Measurements from ENCODE around the gene UTF1. TPM values are rescaled to one million over a fixed set of nuclear protein-coding genes. Genes with fewer than 3 reads are reported as not detected.

The UTF1 gene
- total and polyA plus RNA-seq, 2 experiments from 2014 or later = 12.2 to 51.4 TPM

DNA sequence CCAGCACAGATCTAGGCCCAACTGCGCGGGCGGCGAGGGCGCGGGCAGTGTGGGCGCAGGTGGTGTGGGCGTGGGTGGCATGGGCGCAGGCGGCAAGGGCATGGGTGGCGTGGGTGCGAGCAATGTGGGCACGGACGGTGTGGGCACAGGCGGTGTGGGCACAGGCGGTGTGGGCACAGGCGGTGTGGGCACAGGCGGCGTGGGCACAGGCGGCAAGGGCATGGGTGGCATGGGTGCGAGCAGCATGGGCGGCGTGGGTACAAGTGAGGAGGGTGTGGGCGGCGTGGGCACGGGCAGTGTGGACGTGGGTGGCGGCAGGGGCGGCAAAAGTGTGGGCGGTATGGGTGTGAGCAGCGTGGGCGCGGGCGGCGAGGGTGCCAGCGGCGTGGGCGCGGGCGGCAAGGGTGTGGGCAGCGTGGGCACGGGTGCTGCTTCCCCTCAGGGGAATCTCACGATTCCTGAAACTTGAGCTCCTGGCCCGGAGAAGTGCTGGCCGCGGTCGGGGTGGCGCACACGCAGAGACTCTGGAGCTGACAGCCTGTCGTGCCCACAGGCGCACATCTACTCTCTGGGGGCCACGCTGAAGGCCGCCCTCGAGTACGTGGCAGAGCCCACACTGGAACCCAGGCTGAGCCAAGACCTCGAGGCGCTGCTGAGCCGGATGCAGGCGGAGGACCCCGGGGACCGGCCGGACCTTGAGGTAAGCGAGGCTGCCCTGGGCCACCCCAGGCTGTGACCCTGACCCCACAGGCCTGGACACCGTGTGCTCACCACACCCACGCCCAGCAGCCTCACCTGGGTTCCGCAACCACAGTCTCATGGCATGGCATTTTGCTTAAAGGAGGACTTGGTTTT is 47.0 kb upstream of the UTF1 start:
- H3K27ac ChIP-seq (ENCODE audit: low read depth) = no peak overlapping the region
- H3K36me3 ChIP-seq (ENCODE audit: insufficient read depth) = no peaks in the 10 kb centered on the region
- peaks cover 6% of the 10 kb centered on the region for H3K27me3 Mint-ChIP-seq (ENCODE audit: insufficient read depth, low read depth, poor library complexity)
- H3K4me2 ChIP-seq = no peak overlapping the region
- TF ChIP-seq ZNF114 (CRISPR knock-in tag; IDR thresholded peaks at IDR 0.05) (no peak), JUNB (IDR thresholded peaks at IDR 0.05; ENCODE audit: unreplicated experiment) (no peak), POLR2AphosphoS5 (IDR thresholded peaks at IDR 0.05; ENCODE audit: low read depth) (no peak), CREB1 (CRISPR knock-in tag; IDR thresholded peaks at IDR 0.05; ENCODE audit: low read depth) (no peak), ZNF331 (CRISPR knock-in tag; IDR thresholded peaks at IDR 0.05; ENCODE audit: low read depth) (no peak), EZH2 (IDR thresholded peaks at IDR 0.05; ENCODE audit: low read depth, unreplicated experiment) (no peak), EZH2phosphoT487 (IDR thresholded peaks at IDR 0.05; ENCODE audit: unreplicated experiment) (no peak), STAT1 (IDR thresholded peaks at IDR 0.05; ENCODE audit: unreplicated experiment) (no peak), NANOG (IDR thresholded peaks at IDR 0.05; ENCODE audit: borderline replicate concordance) (no peak)
- TF ChIP-seq, protein P1, sequence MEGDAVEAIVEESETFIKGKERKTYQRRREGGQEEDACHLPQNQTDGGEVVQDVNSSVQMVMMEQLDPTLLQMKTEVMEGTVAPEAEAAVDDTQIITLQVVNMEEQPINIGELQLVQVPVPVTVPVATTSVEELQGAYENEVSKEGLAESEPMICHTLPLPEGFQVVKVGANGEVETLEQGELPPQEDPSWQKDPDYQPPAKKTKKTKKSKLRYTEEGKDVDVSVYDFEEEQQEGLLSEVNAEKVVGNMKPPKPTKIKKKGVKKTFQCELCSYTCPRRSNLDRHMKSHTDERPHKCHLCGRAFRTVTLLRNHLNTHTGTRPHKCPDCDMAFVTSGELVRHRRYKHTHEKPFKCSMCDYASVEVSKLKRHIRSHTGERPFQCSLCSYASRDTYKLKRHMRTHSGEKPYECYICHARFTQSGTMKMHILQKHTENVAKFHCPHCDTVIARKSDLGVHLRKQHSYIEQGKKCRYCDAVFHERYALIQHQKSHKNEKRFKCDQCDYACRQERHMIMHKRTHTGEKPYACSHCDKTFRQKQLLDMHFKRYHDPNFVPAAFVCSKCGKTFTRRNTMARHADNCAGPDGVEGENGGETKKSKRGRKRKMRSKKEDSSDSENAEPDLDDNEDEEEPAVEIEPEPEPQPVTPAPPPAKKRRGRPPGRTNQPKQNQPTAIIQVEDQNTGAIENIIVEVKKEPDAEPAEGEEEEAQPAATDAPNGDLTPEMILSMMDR (conservative IDR thresholded peaks at IDR 0.05; ENCODE audit: low read depth in 2 of 2) = no peak
- TF ChIP-seq, protein P2, sequence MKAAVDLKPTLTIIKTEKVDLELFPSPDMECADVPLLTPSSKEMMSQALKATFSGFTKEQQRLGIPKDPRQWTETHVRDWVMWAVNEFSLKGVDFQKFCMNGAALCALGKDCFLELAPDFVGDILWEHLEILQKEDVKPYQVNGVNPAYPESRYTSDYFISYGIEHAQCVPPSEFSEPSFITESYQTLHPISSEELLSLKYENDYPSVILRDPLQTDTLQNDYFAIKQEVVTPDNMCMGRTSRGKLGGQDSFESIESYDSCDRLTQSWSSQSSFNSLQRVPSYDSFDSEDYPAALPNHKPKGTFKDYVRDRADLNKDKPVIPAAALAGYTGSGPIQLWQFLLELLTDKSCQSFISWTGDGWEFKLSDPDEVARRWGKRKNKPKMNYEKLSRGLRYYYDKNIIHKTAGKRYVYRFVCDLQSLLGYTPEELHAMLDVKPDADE (IDR thresholded peaks at IDR 0.05) = no peak
- TF ChIP-seq, protein P3, sequence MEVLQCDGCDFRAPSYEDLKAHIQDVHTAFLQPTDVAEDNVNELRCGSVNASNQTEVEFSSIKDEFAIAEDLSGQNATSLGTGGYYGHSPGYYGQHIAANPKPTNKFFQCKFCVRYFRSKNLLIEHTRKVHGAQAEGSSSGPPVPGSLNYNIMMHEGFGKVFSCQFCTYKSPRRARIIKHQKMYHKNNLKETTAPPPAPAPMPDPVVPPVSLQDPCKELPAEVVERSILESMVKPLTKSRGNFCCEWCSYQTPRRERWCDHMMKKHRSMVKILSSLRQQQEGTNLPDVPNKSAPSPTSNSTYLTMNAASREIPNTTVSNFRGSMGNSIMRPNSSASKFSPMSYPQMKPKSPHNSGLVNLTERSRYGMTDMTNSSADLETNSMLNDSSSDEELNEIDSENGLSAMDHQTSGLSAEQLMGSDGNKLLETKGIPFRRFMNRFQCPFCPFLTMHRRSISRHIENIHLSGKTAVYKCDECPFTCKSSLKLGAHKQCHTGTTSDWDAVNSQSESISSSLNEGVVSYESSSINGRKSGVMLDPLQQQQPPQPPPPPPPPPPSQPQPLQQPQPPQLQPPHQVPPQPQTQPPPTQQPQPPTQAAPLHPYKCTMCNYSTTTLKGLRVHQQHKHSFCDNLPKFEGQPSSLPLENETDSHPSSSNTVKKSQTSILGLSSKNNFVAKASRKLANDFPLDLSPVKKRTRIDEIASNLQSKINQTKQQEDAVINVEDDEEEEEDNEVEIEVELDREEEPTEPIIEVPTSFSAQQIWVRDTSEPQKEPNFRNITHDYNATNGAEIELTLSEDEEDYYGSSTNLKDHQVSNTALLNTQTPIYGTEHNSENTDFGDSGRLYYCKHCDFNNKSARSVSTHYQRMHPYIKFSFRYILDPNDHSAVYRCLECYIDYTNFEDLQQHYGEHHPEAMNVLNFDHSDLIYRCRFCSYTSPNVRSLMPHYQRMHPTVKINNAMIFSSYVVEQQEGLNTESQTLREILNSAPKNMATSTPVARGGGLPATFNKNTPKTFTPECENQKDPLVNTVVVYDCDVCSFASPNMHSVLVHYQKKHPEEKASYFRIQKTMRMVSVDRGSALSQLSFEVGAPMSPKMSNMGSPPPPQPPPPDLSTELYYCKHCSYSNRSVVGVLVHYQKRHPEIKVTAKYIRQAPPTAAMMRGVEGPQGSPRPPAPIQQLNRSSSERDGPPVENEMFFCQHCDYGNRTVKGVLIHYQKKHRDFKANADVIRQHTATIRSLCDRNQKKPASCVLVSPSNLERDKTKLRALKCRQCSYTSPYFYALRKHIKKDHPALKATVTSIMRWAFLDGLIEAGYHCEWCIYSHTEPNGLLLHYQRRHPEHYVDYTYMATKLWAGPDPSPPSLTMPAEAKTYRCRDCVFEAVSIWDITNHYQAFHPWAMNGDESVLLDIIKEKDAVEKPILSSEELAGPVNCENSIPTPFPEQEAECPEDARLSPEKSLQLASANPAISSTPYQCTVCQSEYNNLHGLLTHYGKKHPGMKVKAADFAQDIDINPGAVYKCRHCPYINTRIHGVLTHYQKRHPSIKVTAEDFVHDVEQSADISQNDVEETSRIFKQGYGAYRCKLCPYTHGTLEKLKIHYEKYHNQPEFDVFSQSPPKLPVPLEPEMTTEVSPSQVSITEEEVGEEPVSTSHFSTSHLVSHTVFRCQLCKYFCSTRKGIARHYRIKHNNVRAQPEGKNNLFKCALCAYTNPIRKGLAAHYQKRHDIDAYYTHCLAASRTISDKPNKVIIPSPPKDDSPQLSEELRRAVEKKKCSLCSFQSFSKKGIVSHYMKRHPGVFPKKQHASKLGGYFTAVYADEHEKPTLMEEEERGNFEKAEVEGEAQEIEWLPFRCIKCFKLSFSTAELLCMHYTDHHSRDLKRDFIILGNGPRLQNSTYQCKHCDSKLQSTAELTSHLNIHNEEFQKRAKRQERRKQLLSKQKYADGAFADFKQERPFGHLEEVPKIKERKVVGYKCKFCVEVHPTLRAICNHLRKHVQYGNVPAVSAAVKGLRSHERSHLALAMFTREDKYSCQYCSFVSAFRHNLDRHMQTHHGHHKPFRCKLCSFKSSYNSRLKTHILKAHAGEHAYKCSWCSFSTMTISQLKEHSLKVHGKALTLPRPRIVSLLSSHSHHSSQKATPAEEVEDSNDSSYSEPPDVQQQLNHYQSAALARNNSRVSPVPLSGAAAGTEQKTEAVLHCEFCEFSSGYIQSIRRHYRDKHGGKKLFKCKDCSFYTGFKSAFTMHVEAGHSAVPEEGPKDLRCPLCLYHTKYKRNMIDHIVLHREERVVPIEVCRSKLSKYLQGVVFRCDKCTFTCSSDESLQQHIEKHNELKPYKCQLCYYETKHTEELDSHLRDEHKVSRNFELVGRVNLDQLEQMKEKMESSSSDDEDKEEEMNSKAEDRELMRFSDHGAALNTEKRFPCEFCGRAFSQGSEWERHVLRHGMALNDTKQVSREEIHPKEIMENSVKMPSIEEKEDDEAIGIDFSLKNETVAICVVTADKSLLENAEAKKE (CRISPR knock-in tag; IDR thresholded peaks at IDR 0.05) = no peak
- TF ChIP-seq, protein P4, sequence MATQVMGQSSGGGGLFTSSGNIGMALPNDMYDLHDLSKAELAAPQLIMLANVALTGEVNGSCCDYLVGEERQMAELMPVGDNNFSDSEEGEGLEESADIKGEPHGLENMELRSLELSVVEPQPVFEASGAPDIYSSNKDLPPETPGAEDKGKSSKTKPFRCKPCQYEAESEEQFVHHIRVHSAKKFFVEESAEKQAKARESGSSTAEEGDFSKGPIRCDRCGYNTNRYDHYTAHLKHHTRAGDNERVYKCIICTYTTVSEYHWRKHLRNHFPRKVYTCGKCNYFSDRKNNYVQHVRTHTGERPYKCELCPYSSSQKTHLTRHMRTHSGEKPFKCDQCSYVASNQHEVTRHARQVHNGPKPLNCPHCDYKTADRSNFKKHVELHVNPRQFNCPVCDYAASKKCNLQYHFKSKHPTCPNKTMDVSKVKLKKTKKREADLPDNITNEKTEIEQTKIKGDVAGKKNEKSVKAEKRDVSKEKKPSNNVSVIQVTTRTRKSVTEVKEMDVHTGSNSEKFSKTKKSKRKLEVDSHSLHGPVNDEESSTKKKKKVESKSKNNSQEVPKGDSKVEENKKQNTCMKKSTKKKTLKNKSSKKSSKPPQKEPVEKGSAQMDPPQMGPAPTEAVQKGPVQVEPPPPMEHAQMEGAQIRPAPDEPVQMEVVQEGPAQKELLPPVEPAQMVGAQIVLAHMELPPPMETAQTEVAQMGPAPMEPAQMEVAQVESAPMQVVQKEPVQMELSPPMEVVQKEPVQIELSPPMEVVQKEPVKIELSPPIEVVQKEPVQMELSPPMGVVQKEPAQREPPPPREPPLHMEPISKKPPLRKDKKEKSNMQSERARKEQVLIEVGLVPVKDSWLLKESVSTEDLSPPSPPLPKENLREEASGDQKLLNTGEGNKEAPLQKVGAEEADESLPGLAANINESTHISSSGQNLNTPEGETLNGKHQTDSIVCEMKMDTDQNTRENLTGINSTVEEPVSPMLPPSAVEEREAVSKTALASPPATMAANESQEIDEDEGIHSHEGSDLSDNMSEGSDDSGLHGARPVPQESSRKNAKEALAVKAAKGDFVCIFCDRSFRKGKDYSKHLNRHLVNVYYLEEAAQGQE (IDR thresholded peaks at IDR 0.05; ENCODE audit: unreplicated experiment) = no peak
- 0 out of 2 replicates have a peak, but pooled peaks cover under 1% of the 10 kb centered on the region for H3K9me2 ChIP-seq (ENCODE audit: insufficient read depth)
- H3K27me3 ChIP-seq (ENCODE audit: insufficient read depth) = no peaks in the 10 kb centered on the region
- no peak for DNase-seq (ENCODE audit: low spot score)
- no peak overlapping the region for H3K4me3 Mint-ChIP-seq
- H3K27ac Mint-ChIP-seq = no peak overlapping the region
- no peaks in the 10 kb centered on the region for H4K20me1 ChIP-seq (replicated peaks; ENCODE audit: insufficient read depth)
- no peaks in the 10 kb centered on the region for H3K4me1 ChIP-seq (ENCODE audit: insufficient read depth)
- no peak overlapping the region for H3K4me3 ChIP-seq
- no peaks in the 10 kb centered on the region for H3K4me1 Mint-ChIP-seq
- peaks cover 14% of the 10 kb centered on the region for H3K9me3 Mint-ChIP-seq
- peaks cover 4% of the 10 kb centered on the region for H3F3A ChIP-seq (replicated peaks; ENCODE audit: low read depth)
- no peak overlapping the region for H2AFZ ChIP-seq
- H3K36me3 Mint-ChIP-seq (ENCODE audit: low read depth) = peaks cover 14% of the 10 kb centered on the region
- no peak for ATAC-seq
- no peaks in the 10 kb centered on the region for H3K79me2 ChIP-seq (replicated peaks; ENCODE audit: insufficient read depth)

Measured in GM23338 (cell line).